NCI-H1694 (cell line): Measurements from ENCODE around the gene MSI2.

Experiments
- DNase-seq: peaks from one replicate; lab custom pipeline; 2025; lab: John Stamatoyannopoulos, UW

MSI2 gene

GRCh38 chr17:57721967-57722703 lies 465.8 kb downstream of the MSI2 start:
- DNase-seq = no peak

- no peak for DNase-seq
These were observed 466.4 kb downstream of the MSI2 start for GRCh38 chr17:57722704-57723043.

GRCh38 chr17:57723427-57724025 lies 467.2 kb downstream of the MSI2 start:
- DNase-seq = no peak

GRCh38 chr17:57724026-57724728 lies 467.9 kb downstream of the MSI2 start:
- no peak for DNase-seq

- no peak for DNase-seq
These were observed 468.4 kb downstream of the MSI2 start for GRCh38 chr17:57724729-57725125.

GRCh38 chr17:57726213-57726790 lies 470.0 kb downstream of the MSI2 start:
- DNase-seq = no peak

GRCh38 chr17:57726838-57727237 lies 470.5 kb downstream of the MSI2 start:
- no peak for DNase-seq

- DNase-seq = no peak
These were observed 471.4 kb downstream of the MSI2 start for GRCh38 chr17:57727630-57728175.

GRCh38 chr17:57730026-57730701 lies 473.8 kb downstream of the MSI2 start:
- no peak for DNase-seq

GRCh38 chr17:57732062-57732461 lies 475.7 kb downstream of the MSI2 start:
- DNase-seq = no peak

- no peak for DNase-seq
These were observed 476.8 kb downstream of the MSI2 start for GRCh38 chr17:57733085-57733484.
